K562 (cell line): ENCODE data around the gene DDX18. TPM values are rescaled to one million over a fixed set of nuclear protein-coding genes. Genes with fewer than 3 reads are reported as not detected.

Experiments
- ATAC-seq: fragments of 200-7000 bp; cut with Tn5 transposase; 3 replicates; pipeline ENCODE4 v1.9.1; 2020; ENCODE audit warnings: moderate library complexity
- BruUV-seq: library from RNA; stranded (reverse); fragments of 400-500 nt; replicated peaks from 2 replicates; lab custom pipeline; 2021; lab: Mats Ljungman, UMichigan
- CTCF ChIA-PET: fragments of 300-600 bp; formaldehyde crosslinking; extraction: SDS; loops from one replicate; lab custom pipeline; 2021; ENCODE audit warnings: low intra/inter-chr PET ratio; lab: Yijun Ruan, JAX
- POLR2A ChIA-PET: fragments of 300-600, 350-650 bp; sonication (Branson Sonifier 250); formaldehyde crosslinking; extraction: SDS; loops from one replicate; lab custom pipeline; 2021; ENCODE audit warnings: antibody characterized with exemption, inconsistent platforms; lab: Yijun Ruan, JAX
- DNase-seq, 4 experiments: peaks; one replicate each; pipeline versions ENCODE4 v3.0.0 to v3.0.0-alpha.2; 2011 to 2018; ENCODE audit warnings: low spot score in 3 of 4, mixed read lengths in 3 of 4; ENCODE audit errors: extremely low read depth in 1 of 4
- FAIRE-seq: peaks from 2 replicates; lab custom pipeline; 2011; peaks lifted over from hg19 to GRCh38; lab: Jason Lieb, UNC
- H2AFZ ChIP-seq: 2 replicates; pipeline ENCODE4 v1.6.0; 2011; ENCODE audit warnings: low read depth, low read length, control low read depth, inconsistent platforms
- H3K27ac ChIP-seq: fragments of 200-600 bp; 3 replicates; pipeline ENCODE4 v1.8.0; 2011; ENCODE audit warnings: low read depth, mild to moderate bottlenecking, control low read depth, inconsistent platforms, low read length, moderate library complexity, mixed read lengths; ENCODE audit errors: extremely low read depth
- H3K27me3 ChIP-seq, 2 experiments: fragments of 300-600 bp in 1 of 2; 2 replicates in 1 of 2; 3 replicates in 1 of 2; pipeline versions ENCODE4 v1.6.0 to v1.8.0; 2011; ENCODE audit warnings: inconsistent platforms in 2 of 2, low read length in 2 of 2, mild to moderate bottlenecking in 1 of 2, mixed read lengths in 1 of 2, moderate library complexity in 1 of 2; ENCODE audit not compliant: control insufficient read depth in 2 of 2, insufficient read depth in 2 of 2
- H3K36me3 ChIP-seq: fragments of 300-600 bp; 3 replicates; pipeline ENCODE4 v1.8.0; 2011; ENCODE audit warnings: mild to moderate bottlenecking, low read length, inconsistent platforms; ENCODE audit not compliant: control insufficient read depth, insufficient read depth
- H3K4me1 ChIP-seq, 2 experiments: fragments of 200-600 bp in 1 of 2; replicated peaks in 1 of 2; 2 replicates in 1 of 2; 3 replicates in 1 of 2; pipeline versions ENCODE4 v1.5.1 to v1.8.0; 2011; ENCODE audit warnings: inconsistent platforms in 2 of 2, low read length in 2 of 2, mild to moderate bottlenecking in 1 of 2, mixed read lengths in 1 of 2, moderate library complexity in 1 of 2; ENCODE audit not compliant: control insufficient read depth in 2 of 2, insufficient read depth in 2 of 2
- H3K4me2 ChIP-seq: 2 replicates; pipeline ENCODE4 v1.6.1; 2011; ENCODE audit warnings: low read length, control low read depth, inconsistent platforms, mixed read lengths; ENCODE audit not compliant: insufficient read depth
- H3K4me3 ChIP-seq: fragments of 200-600 bp; sonication (generic), shearing (Covaris generic); 2 replicates; pipeline ENCODE4 v1.5.1; 2016; ENCODE audit warnings: control low read depth, inconsistent platforms
- H3K79me2 ChIP-seq: fragments of 200-600 bp; 3 replicates; pipeline ENCODE4 v1.8.0; 2011; ENCODE audit warnings: low read length, inconsistent platforms; ENCODE audit not compliant: control insufficient read depth, insufficient read depth
- H3K9ac ChIP-seq, 2 experiments: 2 replicates each; pipeline versions ENCODE4 v1.6.0 to v1.6.1; 2011; ENCODE audit warnings: low read depth in 2 of 2, low read length in 2 of 2, control low read depth in 1 of 2, inconsistent platforms in 1 of 2, mild to moderate bottlenecking in 1 of 2, mixed read lengths in 1 of 2; ENCODE audit not compliant: insufficient read depth in 1 of 2
- H3K9me1 ChIP-seq: one replicate; pipeline ENCODE4 v1.6.0; 2011; ENCODE audit warnings: inconsistent platforms, mild to moderate bottlenecking, low read length, moderate library complexity; ENCODE audit not compliant: control insufficient read depth, insufficient read depth
- H3K9me3 ChIP-seq: replicated peaks from 2 replicates; pipeline ENCODE4 v1.5.1; 2011; ENCODE audit warnings: low read depth, low read length, inconsistent platforms; ENCODE audit not compliant: control insufficient read depth, insufficient read depth
- H4K20me1 ChIP-seq: replicated peaks from 2 replicates; pipeline ENCODE4 v1.6.1; 2011; ENCODE audit warnings: low read length, inconsistent platforms, mixed read lengths; ENCODE audit not compliant: control insufficient read depth, insufficient read depth
- ATF7 ChIP-seq: fragments of 450-650 bp; IDR thresholded peaks from 2 replicates; pipeline ENCODE4 v1.7.1; 2014; ENCODE audit warnings: mild to moderate bottlenecking, moderate library complexity
- CTBP1 ChIP-seq: fragments of 450-650 bp; IDR thresholded peaks from 2 replicates; pipeline ENCODE4 v1.6.1; 2016; ENCODE audit warnings: borderline replicate concordance
- FOSL1 ChIP-seq: fragments of 200-800 bp; sonication (Bioruptor generic); conservative IDR thresholded peaks from 2 replicates; pipeline ENCODE4 v1.6.1; 2016; ENCODE audit warnings: missing genetic modification characterization, missing compliant biosample characterization
- HDAC8 ChIP-seq: fragments of 450-650 bp; IDR thresholded peaks from 2 replicates; pipeline ENCODE4 v1.6.1; 2016; ENCODE audit warnings: mild to moderate bottlenecking, missing genetic modification characterization, moderate library complexity, missing compliant biosample characterization
- HLTF ChIP-seq: fragments of 450-650 bp; IDR thresholded peaks from 2 replicates; pipeline ENCODE4 v1.6.1; 2016
- JUN ChIP-seq, 2 experiments: sonication (generic) in 1 of 2; formaldehyde crosslinking in 1 of 2; IDR thresholded peaks; 2 replicates each; pipeline versions ENCODE4 v1.6.1 to v1.8.0; 2012 to 2022; ENCODE audit warnings: borderline replicate concordance in 2 of 2, mild to moderate bottlenecking in 2 of 2, improper control_type of control experiment in 1 of 2, low read depth in 1 of 2, low read length in 1 of 2, missing genetic modification reagents in 1 of 2
- KDM4B ChIP-seq, 2 experiments: fragments of 450-650 bp in 1 of 2; sonication (generic) in 1 of 2; IDR thresholded peaks; 2 replicates each; pipeline ENCODE4 v1.6.1; 2016 to 2017; ENCODE audit warnings: borderline replicate concordance in 2 of 2, antibody characterized with exemption in 1 of 2, low read depth in 1 of 2, mild to moderate bottlenecking in 1 of 2
- NCOA4 ChIP-seq: fragments of 450-650 bp; IDR thresholded peaks from 2 replicates; pipeline ENCODE4 v1.6.1; 2018; ENCODE audit warnings: mild to moderate bottlenecking; ENCODE audit not compliant: partially characterized antibody
- PHF8 ChIP-seq: fragments of 200-600 bp; sonication (generic); IDR thresholded peaks from 2 replicates; pipeline ENCODE4 v1.6.1; 2012; ENCODE audit warnings: mixed run types, mild to moderate bottlenecking, inconsistent platforms, low read length, moderate library complexity, borderline replicate concordance
- PHTF2 ChIP-seq: fragments of 250-450 bp; sonication (Bioruptor Pico); IDR thresholded peaks from 2 replicates; pipeline ENCODE4 v1.5.0; 2021; ENCODE audit warnings: mild to moderate bottlenecking
- POLR2H ChIP-seq: IDR thresholded peaks from 2 replicates; pipeline ENCODE4 v1.6.1; 2016; ENCODE audit warnings: missing genetic modification characterization, low read depth, mild to moderate bottlenecking, control low read depth, missing compliant biosample characterization, moderate library complexity
- SAP30 ChIP-seq: fragments of 200-600 bp; sonication (generic); IDR thresholded peaks from 2 replicates; pipeline ENCODE4 v1.6.1; 2012; ENCODE audit warnings: borderline replicate concordance, low read depth, mild to moderate bottlenecking, moderate library complexity, low read length, control low read depth, inconsistent platforms; ENCODE audit not compliant: insufficient read depth, poor library complexity, severe bottlenecking
- ZFPM2 ChIP-seq: fragments of 250-450 bp; sonication (Bioruptor Pico); IDR thresholded peaks from 2 replicates; pipeline ENCODE4 v1.5.1; 2022; ENCODE audit warnings: mild to moderate bottlenecking
- ZFX ChIP-seq: sonication (generic); formaldehyde crosslinking; IDR thresholded peaks from 2 replicates; pipeline ENCODE4 v1.8.0; 2022; ENCODE audit warnings: mild to moderate bottlenecking, missing genetic modification reagents, moderate library complexity
- ZKSCAN1 ChIP-seq: fragments of 150-350 bp; IDR thresholded peaks from 2 replicates; pipeline ENCODE4 v1.6.1; 2016; ENCODE audit warnings: low read depth, low read length
- ZNF133 ChIP-seq: fragments of 250-450 bp; sonication (Bioruptor Pico); IDR thresholded peaks from 2 replicates; pipeline ENCODE4 v1.4.0; 2020; ENCODE audit warnings: mild to moderate bottlenecking
- ZNF830 ChIP-seq: fragments of 250-450 bp; sonication (Bioruptor Pico); IDR thresholded peaks from 2 replicates; pipeline ENCODE4 v1.5.0; 2021; ENCODE audit warnings: mild to moderate bottlenecking
- WGBS: fragments of 100-300 bp; shearing (Covaris generic); methylation state at CpG from one replicate; pipeline ENCODE4 v1.1.6; 2016; ENCODE audit warnings: low coverage, mixed read lengths; ENCODE audit not compliant: insufficient coverage; ENCODE audit errors: missing lambda C conversion rate; 5-methylcytosine and 5-hydroxymethylcytosine counted together
- in situ Hi-C: fragments of 300-500 bp; cut with MboI; formaldehyde crosslinking; loops from 4 replicates; pipeline ENCODE4 v1.15.0; 2018; ENCODE audit warnings: inconsistent platforms, mixed read lengths
- intact Hi-C: fragments of 100-400 bp; cut with micrococcal nuclease; formaldehyde crosslinking; loops from 2 replicates; pipeline ENCODE4 v1.14.2; 2022
- polyA plus RNA-seq, 8 experiments: library from polyadenylated mRNA; depleted of rRNA in 4 of 8; stranded (reverse) in 5 of 8; unstranded in 3 of 8; fragments of >200 nt; fragmentation: Nextera tagmentation in 2 of 8; fragmentation: Illumina TruSeq in 1 of 8; extraction: Ambion mirVana in 2 of 8; extraction: Trizol in 1 of 8; gene quantifications; 2 replicates each; pipeline versions ENCODE4 v1.2.1 to v1.2.3, GENCODE V29; 2011 to 2014; ENCODE audit warnings: inconsistent platforms in 1 of 8, missing spikeins in 1 of 8
- total RNA-seq, 7 experiments: library from RNA; depleted of rRNA in 6 of 7; stranded (reverse); fragments of >200 nt in 6 of 7; fragmentation: Illumina TruSeq in 2 of 7; extraction: Trizol in 2 of 7; gene quantifications; 2 replicates each; pipeline versions ENCODE4 v1.2.1 to v1.2.3, GENCODE V29; 2011 to 2021; ENCODE audit warnings: low replicate concordance in 1 of 7
- TF ChIP-seq, protein P1 (sequence below): conservative IDR thresholded peaks from 2 replicates; pipeline ENCODE4 v1.6.1; 2011; ENCODE audit warnings: low read depth, mild to moderate bottlenecking, low read length; ENCODE audit not compliant: control insufficient read depth
- TF ChIP-seq, protein P2 (sequence below): fragments of 450-650 bp; IDR thresholded peaks from 2 replicates; pipeline ENCODE4 v1.6.1; 2016

DDX18 gene
- total and polyA plus RNA-seq, 9 of the 15 experiments (the other 6 are each of a cell fraction or from before 2014, with no cell fraction given): 67.9 to 156 (median 116) TPM

DNA sequence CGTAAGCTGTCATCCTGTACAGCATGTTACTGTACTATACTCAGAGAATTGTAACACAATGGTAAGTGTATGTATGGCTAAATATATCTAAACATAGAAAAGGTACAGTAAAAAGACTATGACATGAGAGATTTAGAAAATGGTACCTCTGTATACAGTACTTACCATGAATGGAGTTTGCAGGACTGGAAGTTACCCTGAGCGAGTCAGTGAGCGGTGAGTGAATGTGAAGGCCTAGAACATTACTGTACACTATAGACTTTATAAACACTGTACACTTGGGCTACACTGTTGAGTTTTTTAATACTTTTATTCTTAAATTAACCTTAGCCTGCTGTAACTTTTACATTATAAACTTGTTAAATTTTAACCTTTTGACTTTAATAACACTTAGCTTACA is 1.5 kb downstream of the DDX18 start:
- no peaks in the 10 kb centered on the region for H3K9me3 ChIP-seq
- no peaks in the 10 kb centered on the region for H3K9me1 ChIP-seq
- WGBS: 55% methylated on average over 3 of the region's 3 CpGs
- H3K4me3 ChIP-seq: peak overlapping the region; percentile 56
- ATAC-seq (peak; percentile 8; the same call in 1 of the 3 replicates), FAIRE-seq (peak; percentile 70), DNase-seq (no peak)
- H3K79me2 ChIP-seq: peaks cover 44% of the 10 kb centered on the region
- H3K9ac ChIP-seq: peak overlapping the region; percentile 4 to 84; a peak in 3 of 4 replicates
- ChIA-PET CTCF (no interaction called here), POLR2A (interaction anchor here (0.5 to 0.9 kb wide), 2 partner anchors 9 to 41 kb away, joined by 3 to 5 read pairs; no protein-coding TSS in a partner anchor)
- H3K4me1 ChIP-seq: peaks cover 0 to 2% of the 10 kb centered on the region in 2 experiments; a peak in 2 of 5 replicates
- in situ Hi-C loops: no loop called here
- TF ChIP-seq ZNF133 (CRISPR knock-in tag) (no peak), ZFX (no peak), ZFPM2 (CRISPR knock-in tag) (no peak), PHF8 (no peak), ZNF830 (CRISPR knock-in tag) (no peak), JUN (IDR thresholded peaks at IDR 0.05; ENCODE audit: borderline replicate concordance, low read depth, low read length) (no peak), JUN (CRISPR knock-in tag; IDR thresholded peaks at IDR 0.05; ENCODE audit: borderline replicate concordance) (no peak), CTBP1 (no peak), PHTF2 (no peak), NCOA4 (no peak), SAP30 (no peak), ATF7 (no peak), FOSL1 (tag) (no peak), KDM4B (IDR thresholded peaks at IDR 0.05; ENCODE audit: borderline replicate concordance in 2 of 2, low read depth in 1 of 2) (no peak), POLR2H (no peak), HDAC8 (tag) (no peak), ZKSCAN1 (no peak), HLTF (no peak)
- TF ChIP-seq, protein P1, sequence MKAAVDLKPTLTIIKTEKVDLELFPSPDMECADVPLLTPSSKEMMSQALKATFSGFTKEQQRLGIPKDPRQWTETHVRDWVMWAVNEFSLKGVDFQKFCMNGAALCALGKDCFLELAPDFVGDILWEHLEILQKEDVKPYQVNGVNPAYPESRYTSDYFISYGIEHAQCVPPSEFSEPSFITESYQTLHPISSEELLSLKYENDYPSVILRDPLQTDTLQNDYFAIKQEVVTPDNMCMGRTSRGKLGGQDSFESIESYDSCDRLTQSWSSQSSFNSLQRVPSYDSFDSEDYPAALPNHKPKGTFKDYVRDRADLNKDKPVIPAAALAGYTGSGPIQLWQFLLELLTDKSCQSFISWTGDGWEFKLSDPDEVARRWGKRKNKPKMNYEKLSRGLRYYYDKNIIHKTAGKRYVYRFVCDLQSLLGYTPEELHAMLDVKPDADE: no peak
- TF ChIP-seq, protein P2, sequence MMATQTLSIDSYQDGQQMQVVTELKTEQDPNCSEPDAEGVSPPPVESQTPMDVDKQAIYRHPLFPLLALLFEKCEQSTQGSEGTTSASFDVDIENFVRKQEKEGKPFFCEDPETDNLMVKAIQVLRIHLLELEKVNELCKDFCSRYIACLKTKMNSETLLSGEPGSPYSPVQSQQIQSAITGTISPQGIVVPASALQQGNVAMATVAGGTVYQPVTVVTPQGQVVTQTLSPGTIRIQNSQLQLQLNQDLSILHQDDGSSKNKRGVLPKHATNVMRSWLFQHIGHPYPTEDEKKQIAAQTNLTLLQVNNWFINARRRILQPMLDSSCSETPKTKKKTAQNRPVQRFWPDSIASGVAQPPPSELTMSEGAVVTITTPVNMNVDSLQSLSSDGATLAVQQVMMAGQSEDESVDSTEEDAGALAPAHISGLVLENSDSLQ: no peak
- H2AFZ ChIP-seq: no peak overlapping the region
- H3K27me3 ChIP-seq: no peaks in the 10 kb centered on the region
- H3K4me2 ChIP-seq: peak overlapping the region; percentile 91
- H3K27ac ChIP-seq: peak overlapping the region; percentile 31; the same call in 2 of the 3 replicates
- H4K20me1 ChIP-seq: no peaks in the 10 kb centered on the region
- H3K36me3 ChIP-seq: peaks cover 54% of the 10 kb centered on the region
- intact Hi-C loops: loop anchor here (2.0 kb wide), 1 partner anchor 187 kb away; no protein-coding TSS in a partner anchor
- no TSS peak for BruUV-seq
